Measurements from ENCODE around the gene ZNF423.

ZNF423 gene

GRCh38 chr16:49848530-49848929 lies 7.4 kb downstream of the ZNF423 start:
- no peak for DNase-seq (ENCODE audit: low read depth)

- DNase-seq (ENCODE audit: low read depth) = no peak
Observed at GRCh38 chr16:49846800-49847199, 9.1 kb downstream of the ZNF423 start.

- DNase-seq (ENCODE audit: low read depth) = no peak
Observed at GRCh38 chr16:49844359-49844758, 11.6 kb downstream of the ZNF423 start.

GRCh38 chr16:49843758-49844157 lies 12.2 kb downstream of the ZNF423 start:
- DNase-seq (ENCODE audit: low read depth) = no peak

- DNase-seq (ENCODE audit: low read depth) = no peak
Observed at GRCh38 chr16:49842972-49843371, 12.9 kb downstream of the ZNF423 start.

- no peak for DNase-seq (ENCODE audit: low read depth)
Observed at GRCh38 chr16:49839017-49839825, 16.7 kb downstream of the ZNF423 start.

- no peak for DNase-seq (ENCODE audit: low read depth)
Observed at GRCh38 chr16:49838441-49839016, 17.4 kb downstream of the ZNF423 start.

GRCh38 chr16:49837688-49838410 lies 18.1 kb downstream of the ZNF423 start:
- no peak for DNase-seq (ENCODE audit: low read depth)

- no peak for DNase-seq (ENCODE audit: low read depth)
Observed at GRCh38 chr16:49836668-49837067, 19.2 kb downstream of the ZNF423 start.

GRCh38 chr16:49836218-49836617 lies 19.7 kb downstream of the ZNF423 start:
- no peak for DNase-seq (ENCODE audit: low read depth)

GRCh38 chr16:49835161-49835777 lies 20.6 kb downstream of the ZNF423 start:
- no peak for DNase-seq (ENCODE audit: low read depth)

GRCh38 chr16:49834531-49835151 lies 21.3 kb downstream of the ZNF423 start:
- DNase-seq (ENCODE audit: low read depth) = no peak

GRCh38 chr16:49833796-49834530 lies 21.9 kb downstream of the ZNF423 start:
- no peak for DNase-seq (ENCODE audit: low read depth)

GRCh38 chr16:49833085-49833484 lies 22.8 kb downstream of the ZNF423 start:
- no peak for DNase-seq (ENCODE audit: low read depth)

- DNase-seq (ENCODE audit: low read depth) = no peak
Observed at GRCh38 chr16:49832177-49832576, 23.7 kb downstream of the ZNF423 start.

GRCh38 chr16:49830873-49831272 lies 25.0 kb downstream of the ZNF423 start:
- DNase-seq (ENCODE audit: low read depth) = no peak

- no peak for DNase-seq (ENCODE audit: low read depth)
Observed at GRCh38 chr16:49828533-49829267, 27.2 kb downstream of the ZNF423 start.

GRCh38 chr16:49827805-49828438 lies 28.0 kb downstream of the ZNF423 start:
- DNase-seq (ENCODE audit: low read depth) = no peak

GRCh38 chr16:49826515-49826914 lies 29.4 kb downstream of the ZNF423 start:
- DNase-seq (ENCODE audit: low read depth) = no peak

- no peak for DNase-seq (ENCODE audit: low read depth)
Observed at GRCh38 chr16:49825041-49825440, 30.9 kb downstream of the ZNF423 start.

Measured in GM04504 (cell line).